Heart right ventricle (tissue), 16 donors: ENCODE measurements around the gene MROH2B. TPM values are rescaled to one million over a fixed set of nuclear protein-coding genes. Genes with fewer than 3 reads are reported as not detected.

Experiments used
- ATAC-seq, 8 donors: fragments of 200-7000 bp; cut with Tn5 transposase; one replicate each; pipeline ENCODE4 v1.9.1; 2020; ENCODE audit warnings: mild to moderate bottlenecking in 8 of 8, moderate library complexity in 8 of 8, moderate number of reproducible peaks in 1 of 8
- DNase-seq, 2 donors: peaks; one replicate each; pipeline ENCODE4 v3.0.0-alpha.2; 2020
- H3K27ac ChIP-seq, 10 donors: fragments of 200-600 bp; sonication (generic) in 2 of 10; one replicate each; pipeline versions ENCODE4 v1.5.0 to v1.8.0; 2020 to 2022; ENCODE audit warnings: mild to moderate bottlenecking in 3 of 10
- H3K27me3 ChIP-seq, 7 donors: fragments of 200-600 bp; one replicate each; pipeline ENCODE4 v1.8.0; 2021 to 2022; ENCODE audit warnings: mild to moderate bottlenecking in 2 of 7
- H3K36me3 ChIP-seq, 9 donors: fragments of 200-600 bp; sonication (generic) in 1 of 9; one replicate each; pipeline versions ENCODE4 v1.5.0 to v1.8.0; 2020 to 2022; ENCODE audit warnings: mild to moderate bottlenecking in 2 of 9
- H3K4me1 ChIP-seq, 9 donors: fragments of 200-600 bp; sonication (generic) in 1 of 9; one replicate each; pipeline versions ENCODE4 v1.5.0 to v1.8.0; 2020 to 2022; ENCODE audit warnings: mild to moderate bottlenecking in 4 of 9
- H3K4me3 ChIP-seq, 10 donors: fragments of 200-600 bp; sonication (generic) in 2 of 10; one replicate each; pipeline versions ENCODE4 v1.5.0 to v1.8.0; 2020 to 2022; ENCODE audit warnings: mild to moderate bottlenecking in 7 of 10, moderate library complexity in 2 of 10
- H3K9me3 ChIP-seq, 11 donors: fragments of 200-600 bp in 10 of 11; sonication (generic) in 2 of 11; one replicate each; pipeline versions ENCODE4 v1.5.0 to v1.8.0; 2013 to 2022; ENCODE audit warnings: mild to moderate bottlenecking in 2 of 11, control low read depth in 1 of 11, moderate library complexity in 1 of 11
- WGBS, 2 donors: extraction: QIAGEN DNeasy Blood & Tissue Kit; methylation state at CpG; one replicate each; pipeline ENCODE4 v1.1.7; 2013; ENCODE audit warnings: inconsistent platforms in 1 of 2; 5-methylcytosine and 5-hydroxymethylcytosine counted together
- intact Hi-C, 10 donors: fragments of 100-400 bp; cut with DNase I; formaldehyde crosslinking; loops; one replicate each; pipeline versions ENCODE4 v1.11.1 to v1.14.2; 2022
- polyA plus RNA-seq, 2 donors: library from polyadenylated mRNA; stranded (reverse); fragments of 200-250 nt; gene quantifications; one replicate each; pipeline ENCODE4 v1.2.3, GENCODE V29; 2013
- total RNA-seq, 10 donors: library from RNA; stranded (reverse); fragmentation: NEBNext Ultra II Directional in 3 of 10; extraction: Animal tissue kit (Norgen Biotek cat#: 25700) in 3 of 10; gene quantifications; one replicate each; pipeline versions ENCODE4 v1.2.1 to v1.2.4, GENCODE V29; 2021 to 2023
- TF ChIP-seq, protein P1 (sequence below), 9 donors: fragments of 200-600 bp; sonication (generic) in 2 of 9; IDR thresholded peaks; one replicate each; pipeline versions ENCODE4 v1.5.0 to v1.8.0; 2021 to 2022; ENCODE audit warnings: antibody characterized with exemption in 9 of 9, mild to moderate bottlenecking in 5 of 9, moderate library complexity in 1 of 9
- donor health status: Arrhythmogenic right ventricular cardiomyopathy.
- donor health status: ischemic (EF 13 %, LVEDD 7.1; RV severe dilation, severe dysfunction).
- donor health status: healthy with polysubstance abuse.
- donor health status: DM: no; HTN: yes; CAD: no.
- donor health status: DM: no; HTN: no; CAD: no.
- donor health status: ischemic (EF 25% LVEDD 6.9; RV normal size, moderate dysfunction).
- donor health status: ischemic (EF 25% LVEDD 5.7; RV mildly dilated, moderate dysfunction).
- donor health status: healthy.
- donor health status: DM: yes; HTN: yes; CAD: no.
- donor health status: Ischemic cardiomyopathy.
- donor health status: ischemic (EF 35%, LVEDD 5.7; RV mildly dilated, moderate dysfunction).
- donor health status: nonischemic (EF 11% LVEDD 7.7; RV severe dilation, severe dysfunction).
- donor health status: DM: yes; HTN: yes; CAD: no.
- donor health status: PGD.
- donor health status: ischemic (EF 29% LVEDD 5.4; RV normal size, mild dysfunction).
- donor health status: nonischemic (EF 23%, LVEDD 6.1; RV moderate dilation, normal function).

Gene MROH2B
- total and polyA plus RNA-seq, 12 donors = under 0.01 TPM; not detected in 11

DNA sequence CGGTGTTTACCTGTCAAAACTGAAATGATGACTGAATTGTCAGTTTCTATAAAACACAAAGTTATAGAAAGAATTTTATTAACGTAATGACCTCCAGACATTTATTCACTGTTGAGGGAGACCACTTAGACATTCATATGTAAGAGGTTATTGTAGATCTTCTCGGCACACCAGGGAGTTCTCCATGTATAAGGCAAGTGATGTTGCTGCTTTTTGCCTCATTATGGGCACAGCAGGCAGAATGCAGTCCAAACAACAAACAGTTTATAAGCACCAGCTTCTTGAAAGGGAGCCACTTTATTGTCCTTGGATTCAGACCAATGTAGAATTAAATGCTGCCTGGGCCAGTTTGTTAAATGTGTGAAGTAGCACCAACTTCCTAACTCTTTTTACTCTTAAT lies 95.1 kb downstream of the MROH2B start:
- TF ChIP-seq, protein P1, sequence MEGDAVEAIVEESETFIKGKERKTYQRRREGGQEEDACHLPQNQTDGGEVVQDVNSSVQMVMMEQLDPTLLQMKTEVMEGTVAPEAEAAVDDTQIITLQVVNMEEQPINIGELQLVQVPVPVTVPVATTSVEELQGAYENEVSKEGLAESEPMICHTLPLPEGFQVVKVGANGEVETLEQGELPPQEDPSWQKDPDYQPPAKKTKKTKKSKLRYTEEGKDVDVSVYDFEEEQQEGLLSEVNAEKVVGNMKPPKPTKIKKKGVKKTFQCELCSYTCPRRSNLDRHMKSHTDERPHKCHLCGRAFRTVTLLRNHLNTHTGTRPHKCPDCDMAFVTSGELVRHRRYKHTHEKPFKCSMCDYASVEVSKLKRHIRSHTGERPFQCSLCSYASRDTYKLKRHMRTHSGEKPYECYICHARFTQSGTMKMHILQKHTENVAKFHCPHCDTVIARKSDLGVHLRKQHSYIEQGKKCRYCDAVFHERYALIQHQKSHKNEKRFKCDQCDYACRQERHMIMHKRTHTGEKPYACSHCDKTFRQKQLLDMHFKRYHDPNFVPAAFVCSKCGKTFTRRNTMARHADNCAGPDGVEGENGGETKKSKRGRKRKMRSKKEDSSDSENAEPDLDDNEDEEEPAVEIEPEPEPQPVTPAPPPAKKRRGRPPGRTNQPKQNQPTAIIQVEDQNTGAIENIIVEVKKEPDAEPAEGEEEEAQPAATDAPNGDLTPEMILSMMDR (IDR thresholded peaks at IDR 0.05) = no peak
- intact Hi-C loops = no loop called here
- 89 to 94% methylated on average over 3 of the region's 3 CpGs for WGBS, 2 donors
- DNase-seq = no peak
- Histone ChIP-seq H3K36me3 (peaks cover 0 to 21% (median 0%) of the 10 kb centered on the region in 9 donors), H3K4me1 (no peaks in the 10 kb centered on the region), H3K27me3 (no peaks in the 10 kb centered on the region), H3K4me3 (no peak overlapping the region), H3K27ac (no peak overlapping the region), H3K9me3 (no peaks in the 10 kb centered on the region)
- no peak for ATAC-seq

DNA sequence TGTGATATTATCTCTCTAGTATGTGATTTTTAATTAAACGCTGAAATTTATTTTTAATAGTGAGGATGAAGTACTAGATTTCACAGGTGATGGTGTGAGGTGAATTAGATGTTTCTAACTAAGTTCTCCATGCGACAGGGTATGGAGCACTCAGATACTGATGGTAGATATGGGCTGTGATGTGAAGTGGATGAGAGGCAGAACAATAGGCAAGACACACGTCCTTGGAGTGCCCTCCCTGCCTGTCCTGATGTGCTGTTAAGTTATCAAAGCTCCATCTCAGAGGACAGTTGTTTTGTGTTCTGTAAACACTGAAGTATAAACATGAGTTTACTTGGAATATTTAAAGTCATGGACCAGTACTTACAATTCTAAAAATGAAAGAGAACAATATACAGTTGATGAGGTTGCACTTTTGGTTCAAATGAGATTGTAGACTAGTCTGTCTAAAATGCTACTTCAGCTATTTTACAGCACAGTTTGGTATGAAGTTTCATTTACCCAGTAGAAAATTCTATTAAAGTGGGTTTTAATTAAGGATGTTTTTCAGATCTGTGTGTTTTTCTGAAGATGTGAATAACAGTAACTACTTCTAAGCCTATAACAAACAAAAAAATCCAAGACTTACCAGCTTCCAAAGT lies 97.7 kb downstream of the MROH2B start:
- no peak overlapping the region for H3K27ac ChIP-seq
- TF ChIP-seq, protein P1 (IDR thresholded peaks at IDR 0.05) = no peak
- 70 to 77% methylated on average over 3 of the region's 3 CpGs for WGBS, 2 donors
- no peaks in the 10 kb centered on the region for H3K36me3 ChIP-seq
- DNase-seq (no peak), ATAC-seq (no peak)
- H3K27me3 ChIP-seq = no peaks in the 10 kb centered on the region
- no peaks in the 10 kb centered on the region for H3K4me1 ChIP-seq
- no peak overlapping the region for H3K4me3 ChIP-seq
- no peaks in the 10 kb centered on the region for H3K9me3 ChIP-seq
- intact Hi-C loops = no loop called here

DNA sequence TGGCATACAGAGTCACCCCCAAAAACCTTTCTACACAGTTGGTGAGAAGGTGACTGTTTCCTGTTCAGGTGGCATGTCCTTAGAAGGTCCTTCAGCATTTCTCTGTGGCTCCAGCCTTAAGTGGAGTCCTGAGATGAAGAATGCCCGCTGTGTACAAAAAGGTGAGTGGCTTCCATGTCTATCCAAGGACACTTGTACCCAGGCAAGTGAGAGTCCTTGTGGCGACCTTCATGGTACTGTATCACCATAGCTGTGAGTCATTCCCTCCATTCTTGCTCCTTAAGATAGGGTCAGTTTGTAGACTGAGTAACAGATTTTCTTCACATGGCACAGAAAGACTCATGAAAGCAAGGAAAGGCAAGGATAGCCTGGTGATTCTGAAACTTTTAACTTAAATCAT lies 98.7 kb downstream of the MROH2B start:
- Histone ChIP-seq H3K4me3 (no peak overlapping the region), H3K4me1 (no peaks in the 10 kb centered on the region), H3K27ac (no peak overlapping the region), H3K9me3 (peaks cover 0 to 7% (median 0%) of the 10 kb centered on the region in 11 donors), H3K36me3 (peaks cover 0 to 2% (median 0%) of the 10 kb centered on the region in 9 donors), H3K27me3 (no peaks in the 10 kb centered on the region)
- WGBS, 2 donors = 90 to 96% methylated on average over 2 of the region's 2 CpGs
- TF ChIP-seq, protein P1 (IDR thresholded peaks at IDR 0.05) = no peak
- intact Hi-C loops = no loop called here
- ATAC-seq = no peak
- no peak for DNase-seq

DNA sequence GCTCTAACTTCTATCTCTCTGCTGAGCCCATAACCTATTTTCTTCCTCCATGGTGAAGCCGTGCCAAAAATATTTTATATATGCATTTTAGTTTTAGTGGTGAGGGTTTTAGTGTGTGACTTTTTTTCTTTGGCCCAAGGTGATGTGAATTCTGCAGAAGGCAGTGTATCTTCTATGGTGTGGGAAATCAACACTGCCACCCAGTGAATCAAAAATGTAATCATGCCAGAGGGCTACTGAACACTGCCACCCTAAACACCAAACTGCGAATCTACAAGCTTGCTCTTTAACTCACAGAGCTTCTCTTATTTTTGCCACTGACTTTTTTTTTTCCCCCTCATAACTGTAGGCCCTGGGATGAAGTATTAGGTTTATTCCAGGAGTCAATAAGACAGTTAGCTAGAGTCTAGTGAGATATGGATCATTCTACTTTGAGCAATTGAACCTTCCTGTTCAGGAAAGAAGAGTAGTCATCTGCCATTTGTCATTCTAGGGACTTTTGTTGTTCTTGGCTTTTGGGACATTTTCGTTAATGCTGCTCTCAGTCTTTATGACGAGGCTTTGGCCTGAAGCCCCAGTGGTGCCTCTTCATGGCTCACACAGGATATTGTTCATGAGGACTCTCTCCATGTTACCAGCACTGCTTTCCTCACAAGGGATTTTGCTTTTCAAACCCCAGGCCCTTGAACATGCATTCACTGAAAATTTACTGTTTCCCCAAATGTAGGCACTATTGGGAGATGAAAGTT lies 108.8 kb downstream of the MROH2B start:
- ATAC-seq = peak in 2 of 8 donors; percentile 18 to 50

More for the DNA sequence above, 108.8 kb downstream of the MROH2B start:
- H3K27me3 ChIP-seq = no peaks in the 10 kb centered on the region
- intact Hi-C loops = loop anchor here in 1 of 10 donors (5.0 kb wide), 1 partner anchor 50 kb away; no protein-coding TSS in a partner anchor
- H3K4me3 ChIP-seq = no peak overlapping the region
- H3K27ac ChIP-seq = no peak overlapping the region
- H3K36me3 ChIP-seq = peaks cover 0 to 73% (median 3%) of the 10 kb centered on the region in 9 donors
- 81 to 85% methylated on average over 4 of the region's 4 CpGs for WGBS, 2 donors
- no peaks in the 10 kb centered on the region for H3K4me1 ChIP-seq
- peaks cover 0 to 24% (median 0%) of the 10 kb centered on the region in 11 donors for H3K9me3 ChIP-seq
- DNase-seq = no peak
- TF ChIP-seq, protein P1 (IDR thresholded peaks at IDR 0.05) = peak in 2 of 9 donors; percentile 6 to 39
